SK-N-SH (cell line): Measurements from ENCODE around the gene PTPRC. TPM values are rescaled to one million over a fixed set of nuclear protein-coding genes. Genes with fewer than 3 reads are reported as not detected.

Experiments
- CTCF ChIA-PET: fragments of 300-600, 350-600 bp; formaldehyde crosslinking; extraction: SDS; loops from one replicate; lab custom pipeline; 2021; lab: Yijun Ruan, JAX
- POLR2A ChIA-PET: fragments of 350-600 bp; sonication (Branson Sonifier 250); formaldehyde crosslinking; extraction: SDS; loops from one replicate; lab custom pipeline; 2020; ENCODE audit warnings: antibody characterized with exemption, inconsistent platforms; lab: Yijun Ruan, JAX
- DNase-seq: peaks from one replicate; pipeline ENCODE4 v3.0.0; 2012
- H2AFZ ChIP-seq: fragments of 200-600 bp; sonication (generic); 2 replicates; pipeline ENCODE4 v1.8.1; 2016; ENCODE audit warnings: antibody characterized with exemption, mild to moderate bottlenecking, low read depth
- H3F3A ChIP-seq: fragments of 200-600 bp; sonication (generic); replicated peaks from 2 replicates; pipeline ENCODE3; 2016; ENCODE audit warnings: antibody characterized with exemption, mild to moderate bottlenecking; ENCODE audit not compliant: insufficient read depth
- H3K27ac ChIP-seq, 2 experiments: fragments of 200-500 bp in 1 of 2; fragments of 200-600 bp in 1 of 2; sonication (Bioruptor generic) in 1 of 2; sonication (generic), shearing (Covaris generic) in 1 of 2; 2 replicates each; pipeline versions ENCODE4 v1.5.1 to v1.6.1; 2014 to 2016; ENCODE audit warnings: low read depth in 2 of 2, inconsistent platforms in 1 of 2, low read length in 1 of 2, mild to moderate bottlenecking in 1 of 2, mixed read lengths in 1 of 2
- H3K27me3 ChIP-seq: fragments of 200-600 bp; sonication (generic), shearing (Covaris generic); 2 replicates; pipeline ENCODE4 v1.6.1; 2016; ENCODE audit warnings: mixed run types; ENCODE audit not compliant: insufficient read depth
- H3K36me3 ChIP-seq, 2 experiments: fragments of 200-500 bp in 1 of 2; fragments of 200-600 bp in 1 of 2; sonication (Bioruptor generic) in 1 of 2; sonication (generic) in 1 of 2; replicated peaks in 1 of 2; 2 replicates each; pipeline versions ENCODE3 to v1.5.1; 2014 to 2016; ENCODE audit warnings: low read length in 1 of 2, mild to moderate bottlenecking in 1 of 2; ENCODE audit not compliant: insufficient read depth in 2 of 2, control insufficient read depth in 1 of 2
- H3K4me1 ChIP-seq, 2 experiments: fragments of 200-500 bp in 1 of 2; fragments of 200-600 bp in 1 of 2; sonication (Bioruptor generic) in 1 of 2; sonication (generic), shearing (Covaris generic) in 1 of 2; 2 replicates each; pipeline versions ENCODE4 v1.5.1 to v1.6.1; 2014 to 2016; ENCODE audit warnings: low read depth in 1 of 2, low read length in 1 of 2, mixed run types in 1 of 2; ENCODE audit not compliant: insufficient read depth in 2 of 2, control insufficient read depth in 1 of 2
- H3K4me2 ChIP-seq: fragments of 200-600 bp; sonication (generic), shearing (Covaris generic); 2 replicates; pipeline ENCODE4 v1.6.1; 2017; ENCODE audit warnings: mixed run types
- H3K4me3 ChIP-seq, 2 experiments: fragments of 200-500 bp in 1 of 2; fragments of 200-600 bp in 1 of 2; sonication (Bioruptor generic) in 1 of 2; sonication (generic), shearing (Covaris generic) in 1 of 2; 2 replicates each; pipeline versions ENCODE4 v1.5.1 to v1.8.1; 2014 to 2016; ENCODE audit warnings: low read depth in 2 of 2, inconsistent platforms in 1 of 2, low read length in 1 of 2, mild to moderate bottlenecking in 1 of 2, mixed read lengths in 1 of 2, moderate library complexity in 1 of 2
- H3K79me2 ChIP-seq: fragments of 200-600 bp; sonication (generic); 2 replicates; pipeline ENCODE4 v1.8.1; 2017; ENCODE audit warnings: mild to moderate bottlenecking; ENCODE audit not compliant: insufficient read depth
- H3K9ac ChIP-seq: fragments of 200-600 bp; sonication (generic); 2 replicates; pipeline ENCODE4 v1.6.1; 2017; ENCODE audit warnings: mixed run types
- H3K9me2 ChIP-seq: fragments of 200-600 bp; sonication (generic); 2 replicates; pipeline ENCODE4 v1.6.1; 2017; ENCODE audit warnings: mixed run types
- H3K9me3 ChIP-seq: fragments of 200-600 bp; sonication (generic); 2 replicates; pipeline ENCODE4 v1.6.1; 2017; ENCODE audit warnings: mixed run types, mild to moderate bottlenecking, moderate library complexity
- H4K20me1 ChIP-seq: fragments of 200-600 bp; sonication (generic); 2 replicates; pipeline ENCODE4 v1.6.1; 2017; ENCODE audit warnings: mild to moderate bottlenecking, mixed run types; ENCODE audit not compliant: insufficient read depth
- CHD2 ChIP-seq: fragments of 150-350 bp; IDR thresholded peaks from 2 replicates; pipeline ENCODE4 v1.6.1; 2018; ENCODE audit warnings: low read length; ENCODE audit not compliant: partially characterized antibody
- ELF1 ChIP-seq: IDR thresholded peaks from 2 replicates; pipeline ENCODE4 v1.4.0; 2012
- EP300 ChIP-seq, 2 experiments: IDR thresholded peaks; 2 replicates each; pipeline versions ENCODE4 v1.4.0 to v1.6.1; 2012; ENCODE audit warnings: borderline replicate concordance in 1 of 2, low read depth in 1 of 2, low read length in 1 of 2
- FOSL2 ChIP-seq: IDR thresholded peaks from 2 replicates; pipeline ENCODE4 v1.4.0; 2012; ENCODE audit warnings: low read depth, mild to moderate bottlenecking, moderate library complexity, borderline replicate concordance
- GABPA ChIP-seq: IDR thresholded peaks from 2 replicates; pipeline ENCODE4 v1.4.0; 2012; ENCODE audit warnings: low read depth, mild to moderate bottlenecking
- GATA2 ChIP-seq: sonication (generic); formaldehyde crosslinking; IDR thresholded peaks from 2 replicates; pipeline ENCODE4 v1.5.0; 2020; ENCODE audit warnings: mild to moderate bottlenecking, missing genetic modification reagents
- JUND ChIP-seq: IDR thresholded peaks from 2 replicates; pipeline ENCODE4 v1.4.0; 2012
- MAX ChIP-seq: IDR thresholded peaks from 2 replicates; pipeline ENCODE4 v1.4.0; 2012; ENCODE audit warnings: low read depth
- MEF2A ChIP-seq: IDR thresholded peaks from 2 replicates; pipeline ENCODE4 v1.4.0; 2012; ENCODE audit warnings: low read depth, borderline replicate concordance
- NFIC ChIP-seq: IDR thresholded peaks from 2 replicates; pipeline ENCODE4 v1.4.0; 2012; ENCODE audit warnings: borderline replicate concordance
- PBX3 ChIP-seq: IDR thresholded peaks from 2 replicates; pipeline ENCODE4; 2012
- POLR2AphosphoS5 ChIP-seq: IDR thresholded peaks from 2 replicates; pipeline ENCODE4 v1.6.1; 2012; ENCODE audit warnings: low read depth, low read length
- RAD21 ChIP-seq: IDR thresholded peaks from 2 replicates; pipeline ENCODE4 v1.6.1; 2012; ENCODE audit warnings: mild to moderate bottlenecking, low read length
- RFX5 ChIP-seq: IDR thresholded peaks from 2 replicates; pipeline ENCODE4 v1.6.1; 2012; ENCODE audit warnings: mild to moderate bottlenecking, improper control_type of control experiment, low read length
- SMC3 ChIP-seq: IDR thresholded peaks from 2 replicates; pipeline ENCODE4 v1.6.1; 2012; ENCODE audit warnings: low read depth, low read length, improper control_type of control experiment
- TCF12 ChIP-seq: IDR thresholded peaks from 2 replicates; pipeline ENCODE4 v1.4.0; 2012
- USF1 ChIP-seq: IDR thresholded peaks from 2 replicates; pipeline ENCODE4 v1.4.0; 2012; ENCODE audit warnings: low read depth, borderline replicate concordance
- YY1 ChIP-seq: IDR thresholded peaks from 2 replicates; pipeline ENCODE4 v1.4.0; 2012; ENCODE audit warnings: low read depth, mild to moderate bottlenecking
- ZBTB33 ChIP-seq: IDR thresholded peaks from 2 replicates; pipeline ENCODE4 v1.4.0; 2012; ENCODE audit warnings: low read depth, borderline replicate concordance
- WGBS: methylation state at CpG from one replicate; pipeline ENCODE4 v1.1.6; 2017; ENCODE audit warnings: low lambda C conversion rate; 5-methylcytosine and 5-hydroxymethylcytosine counted together
- polyA plus RNA-seq, 3 experiments: library from polyadenylated mRNA; depleted of rRNA; stranded (reverse); fragments of >200 nt; gene quantifications; 2 replicates each; pipeline ENCODE4 v1.2.3, GENCODE V29; 2012

The PTPRC gene
- polyA plus RNA-seq, 1 of the 3 experiments (the other 2 are of a cell fraction): 0.03 TPM

GRCh38 chr1:198775606-198776005 is 136.8 kb downstream of the PTPRC start:
- no peaks in the 10 kb centered on the region for H3K9me2 ChIP-seq
- no peaks in the 10 kb centered on the region for H4K20me1 ChIP-seq
- no peaks in the 10 kb centered on the region for H3K79me2 ChIP-seq
- H3F3A ChIP-seq: peaks cover 23% of the 10 kb centered on the region
- H3K36me3 ChIP-seq: no peaks in the 10 kb centered on the region
- H3K9me3 ChIP-seq: no peaks in the 10 kb centered on the region
- no peaks in the 10 kb centered on the region for H3K27me3 ChIP-seq
- no peak overlapping the region for H2AFZ ChIP-seq
- WGBS: 84% methylated on average over 6 of the region's 6 CpGs
- POLR2A ChIA-PET: no interaction called here
- H3K9ac ChIP-seq: no peak overlapping the region
- H3K4me3 ChIP-seq: no peak overlapping the region
- peak overlapping the region in 1 of 2 experiments; percentile 88; a peak in 2 of 4 replicates for H3K27ac ChIP-seq
- no peak overlapping the region for H3K4me2 ChIP-seq
- TF ChIP-seq USF1: peak; percentile 46; the same call in 1 of the 2 replicates
- no peak for TF ChIP-seq MEF2A
- CTCF ChIA-PET: interaction anchor here (1.1 to 1.7 kb wide), 3 partner anchors 338 to 777 kb away, joined by 3 to 5 read pairs (median 5); no protein-coding TSS in a partner anchor
- no peak for DNase-seq
- H3K4me1 ChIP-seq: peaks cover 0 to 25% of the 10 kb centered on the region in 2 experiments; a peak in 2 of 4 replicates

- Histone ChIP-seq H3K9ac (peak overlapping the region; percentile 39; the same call in 1 of the 2 replicates), H3K27ac (peak overlapping the region in 1 of 2 experiments; percentile 88; a peak in 2 of 4 replicates), H3K9me3 (no peaks in the 10 kb centered on the region), H3K36me3 (no peaks in the 10 kb centered on the region), H3K4me3 (no peak overlapping the region), H2AFZ (peak overlapping the region; percentile 81; the same call in 1 of the 2 replicates), H3K27me3 (no peaks in the 10 kb centered on the region), H3F3A (peaks cover 23% of the 10 kb centered on the region), H3K79me2 (no peaks in the 10 kb centered on the region), H3K9me2 (no peaks in the 10 kb centered on the region), H4K20me1 (no peaks in the 10 kb centered on the region), H3K4me1 (peaks cover 0 to 23% of the 10 kb centered on the region in 2 experiments; a peak in 2 of 4 replicates), H3K4me2 (peak overlapping the region; percentile 8; the same call in 1 of the 2 replicates)
- ChIA-PET CTCF (interaction anchor here (0.5 to 1.7 kb wide), 4 partner anchors 11 to 785 kb away, joined by 3 to 5 read pairs (median 4); no protein-coding TSS in a partner anchor), POLR2A (no interaction called here)
- TF ChIP-seq RFX5: no peak
- no peak for TF ChIP-seq YY1
- TF ChIP-seq ELF1: peak; percentile 33; the same call in 1 of the 2 replicates
- no peak for TF ChIP-seq RAD21
- TF ChIP-seq PBX3: peak; percentile 30; the same call in 1 of the 2 replicates
- TF ChIP-seq TCF12: peak; percentile 67; the same call in 1 of the 2 replicates
- TF ChIP-seq FOSL2: peak; percentile 77
- TF ChIP-seq POLR2AphosphoS5: no peak
- 0 out of 2 replicates have a peak, but pooled peaks have one; percentile 6 for TF ChIP-seq NFIC
- TF ChIP-seq EP300 (IDR thresholded peaks at IDR 0.05; ENCODE audit: borderline replicate concordance in 1 of 2, low read depth in 1 of 2, low read length in 1 of 2): peak in 1 of 2 experiments; percentile 58; a peak in 1 of 4 replicates
- TF ChIP-seq CHD2: no peak
- 0 out of 2 replicates have a peak, but pooled peaks have one; percentile 42 for TF ChIP-seq JUND
- TF ChIP-seq MAX: peak; percentile 62; the same call in 1 of the 2 replicates
- TF ChIP-seq ZBTB33: 0 out of 2 replicates have a peak, but pooled peaks have one; percentile 30
- peak; percentile 20; the same call in 1 of the 2 replicates for TF ChIP-seq GABPA
- no peak for TF ChIP-seq SMC3
- TF ChIP-seq GATA2: no peak
- WGBS: 65% methylated on average over 4 of the region's 4 CpGs
- DNase-seq: no peak
Measured at GRCh38 chr1:198776602-198777029, 137.8 kb downstream of the PTPRC start.
